Lung (tissue), 12 donors: ENCODE measurements around the gene FAHD2A. TPM values are rescaled to one million over a fixed set of nuclear protein-coding genes. Genes with fewer than 3 reads are reported as not detected.

Experiments used
- ATAC-seq: fragments of 200-7000 bp; cut with Tn5 transposase; one replicate; pipeline ENCODE4 v1.9.1; 2020; ENCODE audit warnings: moderate number of reproducible peaks; ENCODE audit not compliant: insufficient read depth, low FRiP score
- DNase-seq, 3 donors: peaks; one replicate each; pipeline ENCODE4 v3.0.0-alpha.2; 2013 to 2017
- H3K27ac ChIP-seq, 2 donors: one replicate each; pipeline ENCODE4 v1.5.1; 2013; ENCODE audit warnings: mild to moderate bottlenecking in 2 of 2, moderate library complexity in 2 of 2, control low read depth in 1 of 2, inconsistent platforms in 1 of 2, low read depth in 1 of 2, low read length in 1 of 2
- H3K27me3 ChIP-seq, 3 donors: one replicate each; pipeline ENCODE4 v1.5.1; 2013; ENCODE audit warnings: low read length in 2 of 3; ENCODE audit not compliant: control insufficient read depth in 3 of 3, insufficient read depth in 3 of 3
- H3K36me3 ChIP-seq, 4 donors: one replicate each; pipeline ENCODE4 v1.5.1; 2013; ENCODE audit warnings: low read length in 4 of 4, mild to moderate bottlenecking in 1 of 4, moderate library complexity in 1 of 4; ENCODE audit not compliant: control insufficient read depth in 4 of 4, insufficient read depth in 4 of 4
- H3K4me1 ChIP-seq, 5 donors: one replicate each; pipeline ENCODE4 v1.5.1; 2013; ENCODE audit warnings: low read length in 5 of 5, mild to moderate bottlenecking in 2 of 5, moderate library complexity in 1 of 5; ENCODE audit not compliant: control insufficient read depth in 5 of 5, insufficient read depth in 5 of 5
- H3K4me3 ChIP-seq: one replicate; pipeline ENCODE4 v1.5.1; 2013; ENCODE audit warnings: mild to moderate bottlenecking, control low read depth, moderate library complexity
- H3K9ac ChIP-seq, 2 donors: one replicate each; pipeline ENCODE4 v1.5.1; 2013; ENCODE audit warnings: low read length in 2 of 2, control low read depth in 1 of 2; ENCODE audit not compliant: insufficient read depth in 1 of 2
- H3K9me3 ChIP-seq, 4 donors: one replicate each; pipeline ENCODE4 v1.5.1; 2013; ENCODE audit warnings: low read length in 3 of 4, mild to moderate bottlenecking in 1 of 4, moderate library complexity in 1 of 4; ENCODE audit not compliant: control insufficient read depth in 4 of 4, insufficient read depth in 3 of 4
- WGBS, 2 donors: extraction: QIAGEN DNeasy Blood & Tissue Kit; methylation state at CpG; one replicate each; pipeline ENCODE4 v1.1.7; 2013; 5-methylcytosine and 5-hydroxymethylcytosine counted together
- polyA plus RNA-seq, 2 donors: library from polyadenylated mRNA; stranded (reverse); fragments of 200-250 nt; gene quantifications; one replicate each; pipeline ENCODE4 v1.2.1, GENCODE V29; 2013
- total RNA-seq, 2 donors: library from RNA; depleted of rRNA in 1 of 2; stranded (reverse); fragments of >200 nt in 1 of 2; gene quantifications; one replicate each; pipeline ENCODE4 v1.2.1, GENCODE V29; 2014 to 2021
- TF ChIP-seq, protein P1 (sequence below): IDR thresholded peaks from 2 replicates; pipeline ENCODE4 v1.5.1; 2012; ENCODE audit warnings: mild to moderate bottlenecking; ENCODE audit errors: control extremely low read depth, extremely low read depth
- donor health status: control.
- donor health status: control.
- donor health status: Bipolar disorder and iron deficiency.
- donor health status: healthy.
- donor health status: DM: yes; HTN: yes; CAD: no.

The FAHD2A gene
- total and polyA plus RNA-seq, 4 donors, result 12.6 to 38.3 (median 19.6) TPM

DNA sequence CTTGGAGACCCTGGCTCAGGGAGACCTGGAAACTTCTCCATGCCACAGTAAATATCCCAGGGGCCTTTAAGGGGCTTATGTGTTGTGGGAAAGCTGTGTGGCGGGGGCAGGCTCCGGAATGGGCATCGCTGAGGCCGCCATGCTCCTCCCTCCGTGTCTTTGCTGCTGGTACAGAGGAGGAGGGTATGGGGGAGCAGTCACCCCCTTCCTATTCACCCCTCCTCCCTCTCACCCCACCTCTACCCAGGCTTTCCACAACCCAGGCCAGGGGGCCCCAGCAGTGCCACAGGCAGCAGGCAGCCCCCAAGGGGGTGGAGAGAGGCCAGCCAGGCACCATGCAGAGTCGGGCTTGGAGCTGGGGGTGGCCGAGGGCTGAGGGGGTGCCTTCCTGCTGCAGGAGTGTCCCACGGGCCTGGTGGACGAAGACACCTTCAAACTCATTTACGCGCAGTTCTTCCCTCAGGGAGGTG is 28.0 kb upstream of the FAHD2A start:
- Histone ChIP-seq H3K27ac (no peak overlapping the region), H3K9ac (no peak overlapping the region), H3K36me3 (no peaks in the 10 kb centered on the region), H3K27me3 (peaks cover 0 to 3% (median 0%) of the 10 kb centered on the region in 3 donors), H3K9me3 (peaks cover 0 to 8% (median 0%) of the 10 kb centered on the region in 4 donors), H3K4me3 (no peak overlapping the region), H3K4me1 (no peaks in the 10 kb centered on the region)
- TF ChIP-seq, protein P1, sequence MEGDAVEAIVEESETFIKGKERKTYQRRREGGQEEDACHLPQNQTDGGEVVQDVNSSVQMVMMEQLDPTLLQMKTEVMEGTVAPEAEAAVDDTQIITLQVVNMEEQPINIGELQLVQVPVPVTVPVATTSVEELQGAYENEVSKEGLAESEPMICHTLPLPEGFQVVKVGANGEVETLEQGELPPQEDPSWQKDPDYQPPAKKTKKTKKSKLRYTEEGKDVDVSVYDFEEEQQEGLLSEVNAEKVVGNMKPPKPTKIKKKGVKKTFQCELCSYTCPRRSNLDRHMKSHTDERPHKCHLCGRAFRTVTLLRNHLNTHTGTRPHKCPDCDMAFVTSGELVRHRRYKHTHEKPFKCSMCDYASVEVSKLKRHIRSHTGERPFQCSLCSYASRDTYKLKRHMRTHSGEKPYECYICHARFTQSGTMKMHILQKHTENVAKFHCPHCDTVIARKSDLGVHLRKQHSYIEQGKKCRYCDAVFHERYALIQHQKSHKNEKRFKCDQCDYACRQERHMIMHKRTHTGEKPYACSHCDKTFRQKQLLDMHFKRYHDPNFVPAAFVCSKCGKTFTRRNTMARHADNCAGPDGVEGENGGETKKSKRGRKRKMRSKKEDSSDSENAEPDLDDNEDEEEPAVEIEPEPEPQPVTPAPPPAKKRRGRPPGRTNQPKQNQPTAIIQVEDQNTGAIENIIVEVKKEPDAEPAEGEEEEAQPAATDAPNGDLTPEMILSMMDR, result no peak
- ATAC-seq (no peak), DNase-seq (no peak)
- 88 to 90% methylated on average over 6 to 11 of the region's 11 CpGs for WGBS, 2 donors

DNA sequence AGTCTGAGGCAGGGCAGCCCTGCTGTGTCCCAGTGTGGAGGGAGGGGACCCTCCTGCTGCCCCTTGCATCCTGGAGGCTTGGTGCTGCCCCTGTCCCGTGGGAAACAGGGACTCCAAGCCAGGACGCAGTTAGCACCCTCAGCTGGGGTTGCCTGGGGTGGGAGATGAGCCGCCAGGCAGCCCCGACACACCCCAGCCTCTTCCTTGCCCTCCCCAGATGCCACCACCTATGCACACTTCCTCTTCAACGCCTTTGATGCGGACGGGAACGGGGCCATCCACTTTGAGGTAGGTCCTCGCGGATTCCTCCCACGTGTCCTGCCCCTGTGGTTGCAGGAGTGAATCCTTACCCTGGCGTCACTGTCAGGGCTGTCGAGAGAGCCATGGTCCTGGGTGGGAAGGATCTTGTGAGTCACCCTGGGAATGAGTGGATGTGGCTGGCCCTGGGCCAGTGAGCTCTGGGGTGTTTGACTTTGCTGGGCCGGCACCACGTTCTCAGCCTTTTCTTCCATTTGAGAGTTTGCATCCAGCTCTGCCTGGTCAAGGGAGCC is 27.5 kb upstream of the FAHD2A start:
- Histone ChIP-seq H3K4me1 (no peaks in the 10 kb centered on the region), H3K27me3 (no peaks in the 10 kb centered on the region), H3K9ac (no peak overlapping the region), H3K9me3 (peaks cover 0 to 8% (median 0%) of the 10 kb centered on the region in 4 donors), H3K4me3 (no peak overlapping the region), H3K36me3 (no peaks in the 10 kb centered on the region), H3K27ac (no peak overlapping the region)
- no peak for ATAC-seq
- peak in 1 of 3 donors; percentile 8 for DNase-seq
- TF ChIP-seq, protein P1, result no peak
- 67 to 80% methylated on average over 15 of the region's 15 CpGs for WGBS, 2 donors

DNA sequence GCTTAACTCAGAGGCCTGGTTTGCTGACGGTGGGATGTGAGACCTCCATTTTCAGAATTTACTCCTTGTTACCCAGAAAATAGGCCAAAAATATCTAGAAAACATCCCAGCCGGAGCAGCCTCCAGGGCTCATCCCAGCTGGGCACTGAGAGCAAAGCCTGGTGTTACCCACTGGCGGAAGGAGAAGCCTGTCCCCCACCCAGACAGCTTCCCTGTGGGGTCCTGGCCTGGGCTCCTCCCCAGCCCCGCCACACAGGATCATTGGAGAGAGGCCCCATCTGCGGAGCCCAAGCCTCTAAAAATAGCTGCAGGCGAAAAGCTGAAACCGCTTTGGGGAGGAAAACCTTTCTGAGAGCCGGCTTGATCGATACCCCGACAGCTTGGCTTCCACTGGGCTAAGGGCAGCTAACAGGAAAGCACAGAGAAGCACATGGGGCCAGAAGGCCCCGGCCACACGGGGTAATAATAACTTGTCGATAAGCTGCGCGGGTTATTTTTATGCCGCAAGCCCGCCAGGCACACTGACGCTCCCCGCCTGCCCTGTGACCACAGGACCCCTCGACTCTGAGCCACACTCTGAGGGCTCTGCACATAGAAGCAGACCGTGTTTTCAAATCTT is 26.9 kb upstream of the FAHD2A start:
- WGBS, 2 donors, result 79 to 91% methylated on average over 21 of the region's 21 CpGs
- no peak for ATAC-seq
- Histone ChIP-seq H3K4me1 (no peaks in the 10 kb centered on the region), H3K36me3 (no peaks in the 10 kb centered on the region), H3K9me3 (peaks cover 0 to 6% (median 0%) of the 10 kb centered on the region in 4 donors), H3K27ac (no peak overlapping the region), H3K4me3 (no peak overlapping the region), H3K9ac (no peak overlapping the region), H3K27me3 (no peaks in the 10 kb centered on the region)
- TF ChIP-seq, protein P1, result no peak
- peak in 1 of 3 donors; percentile 9 for DNase-seq
